Amniotic stem cell (primary cell): ENCODE results near the gene FGFR3.

ENCODE experiments used
- DNase-seq: peaks from one replicate; lab custom pipeline; 2025; lab: John Stamatoyannopoulos, UW

FGFR3 gene

DNA sequence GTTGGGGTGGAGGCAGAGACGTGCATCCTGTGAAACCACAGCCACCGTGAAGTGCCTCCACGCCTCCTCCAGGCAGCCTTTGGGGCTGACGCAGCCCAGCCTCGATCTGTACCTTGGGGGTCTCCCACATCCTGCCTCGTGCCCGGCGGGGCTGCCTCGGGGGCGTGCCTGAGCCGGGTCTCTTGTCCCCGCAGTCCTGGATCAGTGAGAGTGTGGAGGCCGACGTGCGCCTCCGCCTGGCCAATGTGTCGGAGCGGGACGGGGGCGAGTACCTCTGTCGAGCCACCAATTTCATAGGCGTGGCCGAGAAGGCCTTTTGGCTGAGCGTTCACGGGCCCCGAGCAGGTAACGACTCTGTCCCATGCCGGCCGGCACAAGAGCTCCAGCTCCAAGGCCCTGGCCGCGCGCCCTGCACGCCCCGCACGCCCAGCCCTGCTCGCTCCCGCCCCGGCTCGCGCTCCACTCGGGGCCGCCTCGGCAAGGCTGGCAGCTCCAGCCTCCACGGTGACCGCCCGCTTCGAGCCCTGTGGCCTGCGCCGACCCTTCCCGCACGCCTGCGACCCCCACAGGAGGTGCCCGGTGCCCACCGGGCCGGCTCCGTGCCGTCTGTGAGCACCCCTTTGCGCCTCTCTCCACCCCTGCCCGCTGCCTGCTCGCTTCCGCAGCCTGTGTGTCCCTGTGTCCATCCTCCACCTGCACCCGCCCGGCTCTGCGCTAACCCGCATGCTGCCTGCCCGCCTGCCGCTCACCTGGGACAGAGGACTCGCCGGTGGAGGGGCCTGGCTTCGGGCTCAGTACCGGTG is 9.8 kb downstream of the FGFR3 start:
- no peak for DNase-seq

DNA sequence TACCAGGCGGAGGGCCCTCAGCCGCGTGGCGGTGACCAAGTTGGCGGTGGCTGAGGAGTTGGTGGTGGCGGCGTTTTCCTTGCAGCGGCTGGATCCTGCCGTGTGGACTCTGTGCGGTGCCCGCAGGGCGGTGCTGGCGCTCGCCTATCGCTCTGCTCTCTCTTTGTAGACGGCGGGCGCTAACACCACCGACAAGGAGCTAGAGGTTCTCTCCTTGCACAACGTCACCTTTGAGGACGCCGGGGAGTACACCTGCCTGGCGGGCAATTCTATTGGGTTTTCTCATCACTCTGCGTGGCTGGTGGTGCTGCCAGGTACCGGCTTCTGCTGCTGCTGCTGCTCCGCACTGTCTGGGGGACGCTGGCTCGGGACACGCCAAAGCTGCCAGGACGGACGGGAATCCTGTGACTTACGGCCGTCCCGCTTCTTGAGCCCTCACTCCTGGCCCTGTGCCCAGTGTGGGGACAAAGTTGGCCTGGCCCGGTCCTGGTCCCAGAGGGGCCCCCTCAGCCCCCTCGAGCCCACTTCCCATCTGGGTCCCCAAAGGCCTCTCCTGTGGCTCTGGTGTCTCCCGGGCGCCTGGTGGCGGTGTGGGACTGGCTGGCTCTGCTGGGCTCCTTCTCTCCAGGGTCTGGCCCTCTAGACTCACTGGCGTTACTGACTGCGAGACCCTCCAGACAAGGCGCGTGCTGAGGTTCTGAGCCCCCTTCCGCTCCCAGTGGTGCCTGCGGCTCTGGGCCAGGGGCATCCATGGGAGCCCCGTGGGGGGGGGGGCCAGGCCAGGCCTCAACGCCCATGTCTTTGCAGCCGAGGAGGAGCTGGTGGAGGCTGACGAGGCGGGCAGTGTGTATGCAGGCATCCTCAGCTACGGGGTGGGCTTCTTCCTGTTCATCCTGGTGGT is 10.7 kb downstream of the FGFR3 start:
- no peak for DNase-seq

DNA sequence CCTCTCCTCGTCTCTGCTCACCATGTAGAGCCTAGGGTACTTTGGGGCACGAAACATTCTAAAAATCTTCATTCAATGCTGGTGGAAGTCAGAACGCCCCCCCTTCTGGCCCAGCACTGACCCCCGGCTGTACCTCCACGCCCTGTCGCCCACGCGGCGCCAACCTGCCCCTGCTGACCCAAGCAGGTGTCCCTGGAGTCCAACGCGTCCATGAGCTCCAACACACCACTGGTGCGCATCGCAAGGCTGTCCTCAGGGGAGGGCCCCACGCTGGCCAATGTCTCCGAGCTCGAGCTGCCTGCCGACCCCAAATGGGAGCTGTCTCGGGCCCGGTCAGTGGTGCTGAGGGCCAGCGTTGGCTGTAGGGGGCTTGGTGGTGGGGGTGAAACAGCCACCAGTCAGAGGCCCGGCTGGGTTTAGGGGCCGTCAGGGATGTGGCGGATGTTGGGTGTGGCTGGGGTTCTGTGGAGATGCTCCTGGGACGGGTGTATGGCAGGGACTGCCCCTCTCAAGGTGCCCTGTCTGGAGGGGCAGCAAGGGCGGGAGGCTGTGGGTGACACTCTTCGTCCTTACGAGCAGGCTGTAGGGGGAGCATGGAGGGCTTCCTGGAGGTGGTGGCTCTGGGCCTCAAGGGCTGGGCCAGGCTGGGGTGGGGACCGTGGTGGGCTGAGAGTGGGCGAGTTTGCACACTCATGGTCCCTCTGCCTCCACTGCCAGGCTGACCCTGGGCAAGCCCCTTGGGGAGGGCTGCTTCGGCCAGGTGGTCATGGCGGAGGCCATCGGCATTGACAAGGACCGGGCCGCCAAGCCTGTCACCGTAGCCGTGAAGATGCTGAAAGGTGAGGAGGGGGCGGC is 11.8 kb downstream of the FGFR3 start:
- no peak for DNase-seq

DNA sequence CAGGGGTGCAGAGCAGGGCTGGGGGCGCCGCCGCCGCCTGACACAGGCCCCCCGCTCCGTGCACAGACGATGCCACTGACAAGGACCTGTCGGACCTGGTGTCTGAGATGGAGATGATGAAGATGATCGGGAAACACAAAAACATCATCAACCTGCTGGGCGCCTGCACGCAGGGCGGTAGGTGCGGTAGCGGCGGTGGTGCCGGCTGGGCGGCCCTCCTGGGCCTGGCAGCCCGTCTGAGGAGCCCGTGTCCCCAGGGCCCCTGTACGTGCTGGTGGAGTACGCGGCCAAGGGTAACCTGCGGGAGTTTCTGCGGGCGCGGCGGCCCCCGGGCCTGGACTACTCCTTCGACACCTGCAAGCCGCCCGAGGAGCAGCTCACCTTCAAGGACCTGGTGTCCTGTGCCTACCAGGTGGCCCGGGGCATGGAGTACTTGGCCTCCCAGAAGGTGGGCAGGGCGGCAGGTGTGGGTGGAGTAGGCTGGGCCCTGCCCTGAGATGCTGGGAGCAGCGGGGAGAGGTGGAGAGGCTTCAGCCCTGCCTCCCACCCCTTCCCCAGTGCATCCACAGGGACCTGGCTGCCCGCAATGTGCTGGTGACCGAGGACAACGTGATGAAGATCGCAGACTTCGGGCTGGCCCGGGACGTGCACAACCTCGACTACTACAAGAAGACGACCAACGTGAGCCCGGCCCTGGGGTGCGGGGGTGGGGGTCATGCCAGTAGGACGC is 12.6 kb downstream of the FGFR3 start:
- DNase-seq: no peak

DNA sequence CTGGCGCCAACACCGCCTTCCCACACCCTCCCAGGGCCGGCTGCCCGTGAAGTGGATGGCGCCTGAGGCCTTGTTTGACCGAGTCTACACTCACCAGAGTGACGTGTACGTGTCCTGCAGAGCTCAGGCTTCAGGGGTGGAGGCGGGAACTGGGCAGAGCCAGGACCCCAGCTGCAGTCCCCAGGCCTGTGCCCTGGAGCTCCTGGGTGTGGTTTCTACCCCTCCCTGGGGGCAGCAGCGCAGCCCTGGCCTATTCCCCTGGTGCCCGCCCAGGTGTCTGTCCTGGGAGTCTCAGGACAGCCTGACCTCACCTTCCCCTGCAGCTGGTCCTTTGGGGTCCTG is 13.1 kb downstream of the FGFR3 start:
- DNase-seq: no peak

DNA sequence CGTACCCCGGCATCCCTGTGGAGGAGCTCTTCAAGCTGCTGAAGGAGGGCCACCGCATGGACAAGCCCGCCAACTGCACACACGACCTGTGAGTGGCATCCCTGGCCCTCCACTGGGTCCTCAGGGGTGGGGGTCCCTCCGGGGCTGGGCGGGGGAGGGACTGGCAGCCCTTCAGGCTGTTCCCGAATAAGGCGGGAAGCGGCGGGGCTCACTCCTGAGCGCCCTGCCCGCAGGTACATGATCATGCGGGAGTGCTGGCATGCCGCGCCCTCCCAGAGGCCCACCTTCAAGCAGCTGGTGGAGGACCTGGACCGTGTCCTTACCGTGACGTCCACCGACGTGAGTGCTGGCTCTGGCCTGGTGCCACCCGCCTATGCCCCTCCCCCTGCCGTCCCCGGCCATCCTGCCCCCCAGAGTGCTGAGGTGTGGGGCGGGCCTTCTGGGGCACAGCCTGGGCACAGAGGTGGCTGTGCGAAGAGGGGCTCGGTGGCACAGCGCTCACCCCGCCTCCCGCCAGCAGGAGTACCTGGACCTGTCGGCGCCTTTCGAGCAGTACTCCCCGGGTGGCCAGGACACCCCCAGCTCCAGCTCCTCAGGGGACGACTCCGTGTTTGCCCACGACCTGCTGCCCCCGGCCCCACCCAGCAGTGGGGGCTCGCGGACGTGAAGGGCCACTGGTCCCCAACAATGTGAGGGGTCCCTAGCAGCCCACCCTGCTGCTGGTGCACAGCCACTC is 13.7 kb downstream of the FGFR3 start:
- no peak for DNase-seq

DNA sequence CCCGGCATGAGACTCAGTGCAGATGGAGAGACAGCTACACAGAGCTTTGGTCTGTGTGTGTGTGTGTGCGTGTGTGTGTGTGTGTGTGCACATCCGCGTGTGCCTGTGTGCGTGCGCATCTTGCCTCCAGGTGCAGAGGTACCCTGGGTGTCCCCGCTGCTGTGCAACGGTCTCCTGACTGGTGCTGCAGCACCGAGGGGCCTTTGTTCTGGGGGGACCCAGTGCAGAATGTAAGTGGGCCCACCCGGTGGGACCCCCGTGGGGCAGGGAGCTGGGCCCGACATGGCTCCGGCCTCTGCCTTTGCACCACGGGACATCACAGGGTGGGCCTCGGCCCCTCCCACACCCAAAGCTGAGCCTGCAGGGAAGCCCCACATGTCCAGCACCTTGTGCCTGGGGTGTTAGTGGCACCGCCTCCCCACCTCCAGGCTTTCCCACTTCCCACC is 14.3 kb downstream of the FGFR3 start:
- no peak for DNase-seq

DNA sequence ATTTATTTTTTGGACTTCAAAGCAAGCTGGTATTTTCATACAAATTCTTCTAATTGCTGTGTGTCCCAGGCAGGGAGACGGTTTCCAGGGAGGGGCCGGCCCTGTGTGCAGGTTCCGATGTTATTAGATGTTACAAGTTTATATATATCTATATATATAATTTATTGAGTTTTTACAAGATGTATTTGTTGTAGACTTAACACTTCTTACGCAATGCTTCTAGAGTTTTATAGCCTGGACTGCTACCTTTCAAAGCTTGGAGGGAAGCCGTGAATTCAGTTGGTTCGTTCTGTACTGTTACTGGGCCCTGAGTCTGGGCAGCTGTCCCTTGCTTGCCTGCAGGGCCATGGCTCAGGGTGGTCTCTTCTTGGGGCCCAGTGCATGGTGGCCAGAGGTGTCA is 15.3 kb downstream of the FGFR3 start:
- DNase-seq: no peak

DNA sequence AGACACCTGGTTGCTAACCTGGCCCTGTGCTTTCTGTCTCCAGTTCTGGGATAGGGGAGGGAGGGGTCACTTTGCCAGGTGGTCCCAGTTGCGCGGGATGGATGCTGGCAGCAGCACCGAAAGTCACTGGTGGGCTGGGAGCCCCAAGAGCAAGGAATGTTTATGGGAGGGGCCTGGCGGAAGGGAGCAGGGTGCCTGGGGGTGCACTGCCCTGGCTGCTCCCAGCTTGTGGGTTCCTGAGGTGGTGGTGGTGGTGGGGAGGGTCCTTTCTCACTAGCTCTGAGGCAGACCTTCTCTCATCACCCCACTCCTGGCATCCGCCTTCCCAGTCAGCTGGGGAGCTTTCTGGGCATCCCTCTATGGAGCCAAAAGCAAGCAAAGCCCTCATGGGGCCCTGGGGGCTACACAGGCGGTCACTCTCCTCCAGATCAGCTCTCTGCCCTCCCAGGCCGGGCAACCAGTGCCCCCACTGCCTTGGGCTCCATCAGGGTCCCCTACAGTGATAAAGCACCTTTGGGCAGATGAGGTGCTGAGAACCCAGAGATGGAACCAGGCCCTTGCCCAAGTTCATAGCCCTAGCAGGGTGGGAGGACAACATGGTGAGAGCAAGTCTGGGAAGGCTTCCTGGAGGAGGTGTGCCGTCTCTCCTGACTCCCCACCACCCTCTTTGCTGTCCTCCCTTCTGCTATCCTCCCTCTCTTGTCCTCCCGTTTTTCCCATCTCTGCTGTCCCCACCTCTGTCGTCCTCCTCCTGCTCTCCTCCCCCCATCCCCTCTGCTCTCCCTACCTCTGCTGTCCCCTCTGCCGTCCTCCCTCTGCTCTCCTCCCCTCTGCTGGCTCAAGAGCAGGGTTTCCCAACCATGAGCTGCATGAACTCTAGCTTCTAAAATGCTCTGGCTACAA is 16.0 kb downstream of the FGFR3 start:
- no peak for DNase-seq

DNA sequence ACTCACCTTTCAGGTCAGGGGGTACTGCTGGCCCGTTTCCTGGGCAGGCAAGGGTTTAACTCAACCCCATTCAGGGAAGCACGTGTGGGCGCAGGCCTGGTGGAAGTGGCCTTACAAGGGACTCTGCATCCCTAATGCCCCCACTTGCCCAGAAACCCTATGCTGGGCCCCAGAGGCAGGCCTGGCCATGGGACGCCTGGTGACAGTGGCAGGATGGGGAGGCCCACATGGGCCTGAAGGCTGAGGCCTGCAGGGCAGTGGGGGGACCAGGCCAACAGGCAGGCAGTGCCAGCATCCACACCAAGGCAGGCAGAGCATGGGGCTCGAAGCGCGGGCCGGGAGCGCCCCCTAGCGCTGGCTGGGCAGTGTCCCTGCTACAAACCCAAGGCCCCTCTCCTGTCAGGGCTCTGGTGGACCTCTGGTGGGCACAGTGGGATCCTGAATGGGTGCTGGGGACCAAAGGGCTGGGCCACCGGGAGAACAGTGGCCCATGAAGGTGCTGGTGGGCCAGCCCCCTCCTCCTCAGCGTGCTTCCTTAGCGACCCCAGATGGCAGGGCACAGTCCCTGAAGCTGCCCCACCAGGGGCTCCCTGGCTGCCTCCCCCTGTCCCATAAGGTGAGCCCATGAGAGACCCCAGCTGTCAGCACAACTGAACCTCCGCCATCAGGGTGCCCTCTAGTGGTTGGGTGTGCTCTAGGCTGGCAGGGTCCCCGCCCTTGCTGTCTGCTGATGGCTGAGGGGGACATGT is 16.8 kb downstream of the FGFR3 start:
- no peak for DNase-seq

DNA sequence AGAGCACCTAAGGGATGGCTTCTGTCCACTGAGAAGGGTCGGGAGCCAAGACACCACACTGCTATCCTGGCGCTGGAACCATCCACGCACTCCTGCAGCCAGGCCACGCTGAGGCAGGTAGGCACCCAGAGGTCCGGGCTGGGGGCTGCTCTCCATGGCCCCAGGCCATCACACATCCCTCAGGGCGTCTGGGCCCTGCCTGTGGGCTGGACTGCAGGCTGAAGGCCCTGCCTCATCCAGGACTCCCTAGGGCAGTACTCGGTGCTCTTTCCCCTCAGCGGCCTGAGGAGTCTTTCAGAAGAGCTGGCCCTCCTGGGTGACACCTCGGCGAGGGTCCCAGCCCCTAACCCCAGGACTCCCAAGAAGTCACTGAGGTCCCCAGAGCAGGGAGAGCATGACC is 17.7 kb downstream of the FGFR3 start:
- no peak for DNase-seq

DNA sequence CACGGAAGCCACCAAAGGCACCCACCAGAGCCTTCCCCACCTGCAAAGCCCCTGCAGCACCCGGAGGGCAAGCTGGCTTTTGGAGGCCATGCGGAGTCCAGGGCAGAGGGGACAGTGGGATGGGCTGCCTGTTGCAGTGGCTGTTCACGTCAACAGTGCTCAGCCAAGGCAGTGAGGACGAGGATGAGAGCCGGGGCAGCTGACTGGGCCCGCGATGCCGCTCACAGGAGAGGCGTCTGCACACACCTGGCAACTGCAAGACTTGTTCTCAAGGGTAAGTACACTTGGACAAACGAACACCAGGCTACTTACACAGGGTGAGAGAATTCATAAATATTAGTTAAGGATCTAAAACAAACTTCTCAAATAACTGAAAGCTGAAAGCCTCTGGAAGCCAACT is 19.6 kb downstream of the FGFR3 start:
- DNase-seq: no peak

DNA sequence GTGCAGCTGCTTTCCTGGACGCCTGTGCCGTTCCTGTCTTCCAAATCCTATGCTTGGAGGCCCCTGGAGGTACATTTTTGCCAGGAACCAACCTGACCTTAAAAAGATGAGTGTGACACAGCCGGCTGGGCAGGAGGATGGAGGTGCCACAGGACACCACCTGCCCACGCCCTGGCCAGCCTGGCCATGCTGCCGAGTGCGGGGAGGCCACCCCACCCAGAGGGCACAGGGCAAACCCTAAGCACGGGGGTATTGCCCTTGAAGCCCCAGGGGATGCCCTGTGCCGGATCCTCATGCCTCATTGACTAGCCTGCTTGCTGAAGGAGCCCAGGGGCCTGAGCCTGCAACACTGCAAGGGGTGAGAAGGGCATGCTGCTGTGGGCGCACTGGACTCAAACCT is 20.1 kb downstream of the FGFR3 start:
- no peak for DNase-seq

DNA sequence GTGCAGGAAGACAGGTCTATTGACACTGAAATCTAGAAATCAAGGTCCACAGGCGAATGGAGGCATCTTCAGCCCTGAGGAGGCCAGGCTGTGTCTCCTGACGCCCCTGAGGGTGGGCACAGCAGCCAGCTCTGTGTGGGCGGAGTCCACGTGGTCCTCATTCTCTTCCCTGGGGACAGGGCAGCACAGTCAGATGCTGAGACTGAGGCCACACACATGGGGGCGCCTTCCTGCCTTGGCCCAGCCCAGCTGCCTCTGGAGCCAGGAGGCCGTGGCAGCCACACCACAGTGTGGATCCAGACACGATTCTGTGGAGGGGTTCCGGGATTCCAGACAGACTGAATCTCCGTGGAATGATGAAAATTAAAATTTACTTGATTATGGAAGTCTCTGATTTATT is 20.8 kb downstream of the FGFR3 start:
- no peak for DNase-seq

DNA sequence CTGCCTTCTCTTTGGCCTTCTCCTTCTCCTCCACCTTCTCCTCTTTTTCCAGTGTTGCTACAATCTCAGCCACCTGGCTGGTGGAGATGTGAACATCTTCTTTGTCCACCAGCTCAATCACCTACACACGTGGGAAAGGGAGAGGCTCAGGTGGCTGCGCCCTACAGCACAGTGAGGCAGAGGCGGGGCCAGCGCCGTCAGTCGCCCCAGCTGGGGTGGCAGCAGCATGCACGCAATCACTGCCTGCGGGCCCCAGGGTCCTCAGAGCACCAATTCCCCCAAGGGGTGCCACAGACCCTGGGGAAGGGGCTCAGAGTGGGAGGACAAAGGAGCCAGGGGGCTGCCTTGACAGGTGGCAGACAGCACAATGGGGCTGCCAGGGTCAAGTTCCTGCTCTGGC is 21.4 kb downstream of the FGFR3 start:
- DNase-seq: no peak

DNA sequence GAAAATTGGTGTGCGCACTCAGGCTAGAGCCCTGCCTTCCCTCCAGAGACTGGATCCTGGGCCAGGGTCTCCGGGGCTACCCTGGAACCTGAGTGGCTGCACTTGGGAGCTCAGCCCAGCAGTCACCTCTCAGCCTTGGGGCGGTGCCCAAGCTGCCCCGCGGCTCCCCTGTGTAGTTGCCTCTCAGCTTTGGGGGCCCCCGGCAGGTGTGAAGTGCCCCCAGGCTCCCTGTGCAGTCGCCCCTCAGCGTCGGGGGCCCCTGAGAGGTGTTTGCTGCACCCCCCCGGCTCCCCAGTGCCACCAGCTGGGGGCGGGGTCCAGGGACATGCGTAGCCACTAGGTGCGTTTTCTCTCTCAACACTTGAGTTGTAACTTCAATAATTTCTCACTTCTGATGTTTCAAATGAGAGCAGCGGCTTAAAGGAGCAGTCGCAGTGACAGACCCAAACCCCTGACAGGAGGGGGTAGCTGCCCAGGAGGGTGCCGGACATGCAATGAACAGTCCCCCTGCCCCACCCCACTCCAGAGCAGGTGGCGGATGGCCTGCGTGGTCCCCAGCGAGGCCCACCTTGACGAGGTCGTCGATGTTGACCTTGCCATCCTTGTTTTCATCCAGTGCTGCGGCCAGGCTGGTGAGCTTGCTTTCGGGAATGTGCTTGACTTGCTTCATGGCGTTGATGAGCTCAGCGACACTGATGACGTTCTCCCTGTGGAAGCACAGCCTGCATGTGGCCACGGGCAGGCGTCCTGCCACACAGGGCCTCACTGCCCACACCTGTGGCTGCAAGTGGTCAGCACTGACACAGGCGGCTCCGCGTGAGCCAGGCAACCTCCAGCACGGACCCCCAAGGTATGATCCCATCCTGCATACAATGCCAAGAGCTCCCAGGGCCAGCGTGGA is 22.3 kb downstream of the FGFR3 start:
- no peak for DNase-seq

DNA sequence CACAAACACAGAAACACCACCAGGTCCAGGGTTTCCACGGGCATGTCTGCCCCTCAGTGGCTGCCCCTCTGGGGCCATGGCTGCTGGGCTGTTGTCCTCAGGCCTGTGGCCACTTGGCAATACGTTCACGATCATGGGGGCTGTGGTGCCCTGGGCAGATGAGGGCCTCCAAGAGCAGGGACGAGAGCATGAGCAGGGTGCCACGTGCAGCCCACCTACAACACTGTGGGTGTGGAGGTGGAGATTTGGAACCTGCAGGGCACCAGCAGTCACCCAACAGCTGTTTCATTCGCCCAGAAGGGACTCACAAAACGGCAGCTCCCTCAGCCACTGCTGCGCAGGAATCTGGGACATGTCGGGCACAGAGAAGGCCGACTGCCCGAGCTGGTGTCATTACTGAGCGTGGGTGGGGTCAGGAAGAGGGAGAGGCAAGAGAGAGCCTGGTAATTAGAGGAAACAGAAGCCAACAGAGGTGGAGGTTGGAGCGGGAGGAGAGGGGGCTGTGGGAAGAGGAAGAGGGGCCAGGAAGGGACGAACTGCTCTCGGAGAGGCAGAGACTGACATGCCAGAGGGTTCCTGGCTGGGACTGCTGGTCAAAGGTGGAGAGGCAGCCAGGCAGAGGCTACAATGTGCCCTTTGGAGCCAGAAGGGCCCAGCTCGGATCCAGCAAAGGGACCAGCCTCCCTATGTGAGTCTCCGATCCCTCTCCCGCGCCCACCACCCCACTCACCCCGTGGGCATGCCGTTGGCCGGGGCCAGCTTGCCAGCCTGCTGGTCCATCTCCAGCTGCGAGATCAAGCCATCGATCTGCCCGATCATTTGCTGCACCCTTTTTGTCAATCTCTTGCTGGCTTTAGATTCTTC is 23.1 kb downstream of the FGFR3 start:
- DNase-seq: no peak
